ENCODE measurements around the gene GRB10. TPM values are rescaled to one million over a fixed set of nuclear protein-coding genes. Genes with fewer than 3 reads are reported as not detected.
A peak's percentile ranks its signal among the peaks of the same experiment; 100 is the strongest.

Gene GRB10
- total RNA-seq, 2 experiments from 2014 or later, result 5.9 to 8.4 TPM

DNA sequence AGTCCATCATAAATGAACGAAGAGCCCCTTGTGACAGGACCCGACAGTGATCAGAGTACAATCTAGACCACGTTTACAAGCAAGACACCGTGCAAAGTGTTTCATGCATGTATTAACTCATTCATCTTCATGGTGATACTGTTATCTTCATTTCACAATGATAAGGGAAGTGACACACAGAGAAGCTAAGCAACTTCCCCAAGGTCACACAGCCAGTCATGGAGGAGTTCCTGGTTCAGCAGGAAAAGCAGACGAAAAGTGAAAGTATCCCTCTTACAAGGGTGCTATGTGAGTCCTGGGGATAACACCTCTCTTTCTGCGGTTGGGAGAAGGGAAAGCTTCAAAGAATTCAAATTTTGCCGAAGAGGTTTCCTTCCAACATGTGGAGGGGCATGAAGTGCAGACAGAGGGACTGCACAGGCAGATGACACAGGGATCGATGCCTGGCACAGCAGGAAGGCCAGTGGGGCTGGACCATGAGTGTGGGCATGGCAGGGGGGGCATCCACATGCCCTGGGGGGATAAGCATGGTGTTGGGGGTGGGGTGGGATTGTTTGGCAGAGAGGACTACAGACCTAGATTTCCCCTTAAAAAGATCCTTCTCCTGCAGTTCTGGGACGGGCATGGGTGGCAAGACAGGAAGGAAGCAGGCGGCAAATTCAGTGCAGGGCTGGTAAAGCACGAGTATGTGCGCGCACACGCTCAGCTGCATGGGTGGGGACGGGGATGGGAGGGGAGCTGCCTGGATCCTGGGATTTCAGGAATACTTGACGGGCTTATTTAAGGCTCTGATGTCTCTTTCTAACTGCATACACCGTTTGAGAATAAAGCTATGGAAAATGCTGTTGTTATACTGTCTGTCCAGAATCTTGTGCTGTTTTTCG is 184.0 kb downstream of the GRB10 start:
- H3K9me3 ChIP-seq (ENCODE audit: control insufficient read depth in 1 of 2, insufficient read depth in 1 of 2, low read length in 2 of 2), result no peaks in the 10 kb centered on the region
- no peak overlapping the region for H3K27ac ChIP-seq (ENCODE audit: low read depth in 1 of 2, low read length in 2 of 2)
- H3K27me3 Mint-ChIP-seq, result no peaks in the 10 kb centered on the region
- no peak overlapping the region for H3K4me3 ChIP-seq (ENCODE audit: low read length)
- no peak for ATAC-seq (ENCODE audit: poor library complexity)
- H3K4me3 Mint-ChIP-seq, result no peak overlapping the region
- H3K9me3 Mint-ChIP-seq, result no peaks in the 10 kb centered on the region
- no peak for DNase-seq
- intact Hi-C loops (cut with DNase I, micrococcal nuclease), result loop anchor here in 1 of 2 experiments (5.0 kb wide), 1 partner anchor 79 kb away; no protein-coding TSS in a partner anchor
- peaks cover 13% of the 10 kb centered on the region for H3K4me1 Mint-ChIP-seq (ENCODE audit: low read depth)
- no peaks in the 10 kb centered on the region for H3K36me3 ChIP-seq (ENCODE audit: insufficient read depth, low read length)
- H3K36me3 Mint-ChIP-seq (ENCODE audit: low read depth), result peaks cover 6% of the 10 kb centered on the region
- ChIA-PET POLR2A (no interaction called here), CTCF (no interaction called here)
- no peak overlapping the region for H3K27ac Mint-ChIP-seq
- no peaks in the 10 kb centered on the region for H3K27me3 ChIP-seq (ENCODE audit: control insufficient read depth in 1 of 2, insufficient read depth in 2 of 2, low read length in 2 of 2)
- TF ChIP-seq, protein P1, sequence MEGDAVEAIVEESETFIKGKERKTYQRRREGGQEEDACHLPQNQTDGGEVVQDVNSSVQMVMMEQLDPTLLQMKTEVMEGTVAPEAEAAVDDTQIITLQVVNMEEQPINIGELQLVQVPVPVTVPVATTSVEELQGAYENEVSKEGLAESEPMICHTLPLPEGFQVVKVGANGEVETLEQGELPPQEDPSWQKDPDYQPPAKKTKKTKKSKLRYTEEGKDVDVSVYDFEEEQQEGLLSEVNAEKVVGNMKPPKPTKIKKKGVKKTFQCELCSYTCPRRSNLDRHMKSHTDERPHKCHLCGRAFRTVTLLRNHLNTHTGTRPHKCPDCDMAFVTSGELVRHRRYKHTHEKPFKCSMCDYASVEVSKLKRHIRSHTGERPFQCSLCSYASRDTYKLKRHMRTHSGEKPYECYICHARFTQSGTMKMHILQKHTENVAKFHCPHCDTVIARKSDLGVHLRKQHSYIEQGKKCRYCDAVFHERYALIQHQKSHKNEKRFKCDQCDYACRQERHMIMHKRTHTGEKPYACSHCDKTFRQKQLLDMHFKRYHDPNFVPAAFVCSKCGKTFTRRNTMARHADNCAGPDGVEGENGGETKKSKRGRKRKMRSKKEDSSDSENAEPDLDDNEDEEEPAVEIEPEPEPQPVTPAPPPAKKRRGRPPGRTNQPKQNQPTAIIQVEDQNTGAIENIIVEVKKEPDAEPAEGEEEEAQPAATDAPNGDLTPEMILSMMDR (IDR thresholded peaks at IDR 0.05), result no peak
- peaks cover 8% of the 10 kb centered on the region for H3K4me1 ChIP-seq (ENCODE audit: insufficient read depth, low read length)

DNA sequence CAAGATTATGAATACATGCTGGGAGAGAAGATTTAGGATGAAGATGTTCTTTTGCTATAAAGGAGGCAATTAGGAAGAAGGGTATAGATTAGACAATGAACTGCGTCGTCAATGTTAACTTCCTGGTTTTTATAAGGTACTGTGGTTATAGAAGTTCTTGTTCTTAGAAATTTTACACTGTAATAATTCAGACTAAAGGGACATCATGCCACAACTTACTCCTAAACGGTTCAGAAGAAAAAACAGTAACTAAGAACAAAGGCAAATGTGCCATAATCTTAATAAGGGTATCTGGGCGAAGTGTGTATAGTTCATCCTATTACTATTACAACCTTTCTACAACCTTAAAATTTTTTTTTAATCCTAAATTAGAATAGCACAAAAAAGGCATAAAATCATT is 186.2 kb downstream of the GRB10 start:
- TF ChIP-seq, protein P1 (IDR thresholded peaks at IDR 0.05), result no peak
- Histone ChIP-seq H3K4me3 (ENCODE audit: low read length) (no peak overlapping the region), H3K36me3 (ENCODE audit: insufficient read depth, low read length) (no peaks in the 10 kb centered on the region), H3K27me3 (ENCODE audit: control insufficient read depth in 1 of 2, insufficient read depth in 2 of 2, low read length in 2 of 2) (no peaks in the 10 kb centered on the region), H3K9me3 (ENCODE audit: control insufficient read depth in 1 of 2, insufficient read depth in 1 of 2, low read length in 2 of 2) (no peaks in the 10 kb centered on the region), H3K4me1 (ENCODE audit: insufficient read depth, low read length) (peaks cover 8% of the 10 kb centered on the region), H3K27ac (ENCODE audit: low read depth in 1 of 2, low read length in 2 of 2) (no peak overlapping the region)
- Mint-ChIP-seq H3K4me3 (no peak overlapping the region), H3K4me1 (ENCODE audit: low read depth) (peaks cover 13% of the 10 kb centered on the region), H3K36me3 (ENCODE audit: low read depth) (peaks cover 6% of the 10 kb centered on the region), H3K9me3 (no peaks in the 10 kb centered on the region), H3K27me3 (no peaks in the 10 kb centered on the region), H3K27ac (no peak overlapping the region)
- POLR2A ChIA-PET, result no interaction called here
- CTCF ChIA-PET, result no interaction called here
- intact Hi-C loops (cut with DNase I, micrococcal nuclease), result loop anchor here in 1 of 2 experiments (5.0 kb wide), 1 partner anchor 81 kb away; no protein-coding TSS in a partner anchor
- no peak for ATAC-seq (ENCODE audit: poor library complexity)
- no peak for DNase-seq

DNA sequence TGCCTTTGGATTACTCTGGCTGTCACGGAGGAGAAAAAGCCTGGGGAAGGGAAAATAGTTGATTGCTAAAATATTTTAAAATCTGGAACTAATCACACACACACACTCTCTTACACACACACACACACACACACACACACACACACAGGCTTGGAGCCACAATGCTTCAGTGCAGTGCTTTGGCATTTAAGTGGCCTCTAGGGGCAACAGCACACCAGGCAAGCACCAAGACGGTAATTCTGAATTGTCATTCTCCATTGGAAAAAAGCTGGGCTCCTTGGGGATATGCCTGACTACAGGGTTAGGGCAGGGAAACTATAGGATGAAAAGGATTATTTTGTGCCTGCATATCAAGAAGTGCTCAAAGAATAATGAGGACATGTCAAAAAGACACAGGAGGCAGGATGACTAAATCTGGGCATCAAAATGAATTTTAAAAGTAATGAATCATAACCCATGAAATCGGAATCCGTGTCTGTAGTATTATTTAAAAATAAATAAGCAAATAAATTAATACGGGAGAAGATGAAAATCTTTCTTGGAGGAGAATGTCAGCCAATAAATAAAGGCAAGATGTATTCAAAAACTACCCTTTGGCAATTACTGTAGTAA is 187.1 kb downstream of the GRB10 start:
- POLR2A ChIA-PET, result no interaction called here
- no peaks in the 10 kb centered on the region for H3K27me3 Mint-ChIP-seq
- H3K9me3 ChIP-seq (ENCODE audit: control insufficient read depth in 1 of 2, insufficient read depth in 1 of 2, low read length in 2 of 2), result no peaks in the 10 kb centered on the region
- intact Hi-C loops (cut with DNase I, micrococcal nuclease), result loop anchor here (1.0 to 5.0 kb wide), 3 partner anchors 37 to 82 kb away; no protein-coding TSS in a partner anchor
- no peaks in the 10 kb centered on the region for H3K27me3 ChIP-seq (ENCODE audit: control insufficient read depth in 1 of 2, insufficient read depth in 2 of 2, low read length in 2 of 2)
- ATAC-seq (ENCODE audit: poor library complexity) (no peak), DNase-seq (peak in 6 of 14 experiments; percentile 7 to 52 (median 34))
- peaks cover 8% of the 10 kb centered on the region for H3K4me1 ChIP-seq (ENCODE audit: insufficient read depth, low read length)
- H3K27ac Mint-ChIP-seq, result no peak overlapping the region
- H3K36me3 Mint-ChIP-seq (ENCODE audit: low read depth), result peaks cover 6% of the 10 kb centered on the region
- no peak overlapping the region for H3K4me3 Mint-ChIP-seq
- no peak overlapping the region for H3K4me3 ChIP-seq (ENCODE audit: low read length)
- peaks cover 13% of the 10 kb centered on the region for H3K4me1 Mint-ChIP-seq (ENCODE audit: low read depth)
- H3K36me3 ChIP-seq (ENCODE audit: insufficient read depth, low read length), result no peaks in the 10 kb centered on the region
- H3K27ac ChIP-seq (ENCODE audit: low read depth in 1 of 2, low read length in 2 of 2), result no peak overlapping the region
- H3K9me3 Mint-ChIP-seq, result no peaks in the 10 kb centered on the region
- TF ChIP-seq, protein P1 (IDR thresholded peaks at IDR 0.05), result no peak
- CTCF ChIA-PET, result no interaction called here
